Neural cell (in vitro differentiated cells): ENCODE measurements around the gene DIP2C. TPM values are rescaled to one million over a fixed set of nuclear protein-coding genes. Genes with fewer than 3 reads are reported as not detected.

Source experiments
- H2AFZ ChIP-seq: fragments of 200-600, 300-800 bp; sonication (generic), shearing (Covaris generic); 2 replicates; pipeline ENCODE4 v1.6.0; 2014; ENCODE audit warnings: low read depth, mild to moderate bottlenecking, antibody characterized with exemption, low read length, moderate library complexity
- H3F3A ChIP-seq: fragments of 200-600 bp; shearing (Covaris generic); 2 replicates; pipeline ENCODE4 v1.6.1; 2016; ENCODE audit warnings: mild to moderate bottlenecking, moderate library complexity, mixed read lengths, antibody characterized with exemption, low read length; ENCODE audit not compliant: insufficient read depth, poor library complexity, severe bottlenecking
- H3K27ac ChIP-seq: fragments of 200-600, 300-800 bp; sonication (generic), shearing (Covaris generic); 2 replicates; pipeline ENCODE4 v1.5.1; 2014; ENCODE audit warnings: mild to moderate bottlenecking, low read length, moderate library complexity
- H3K27me3 ChIP-seq: fragments of 300-800, 200-600 bp; sonication (generic), shearing (Covaris generic); 2 replicates; pipeline ENCODE4 v1.6.0; 2014; ENCODE audit warnings: mild to moderate bottlenecking, low read depth, low read length, moderate library complexity; ENCODE audit not compliant: insufficient read depth
- H3K36me3 ChIP-seq: fragments of 300-800, 200-600 bp; sonication (generic), shearing (Covaris generic); 2 replicates; pipeline ENCODE4 v1.5.1; 2014; ENCODE audit warnings: mild to moderate bottlenecking, antibody characterized with exemption, low read length, moderate library complexity; ENCODE audit not compliant: insufficient read depth
- H3K4me2 ChIP-seq: fragments of 300-800, 200-600 bp; sonication (generic), shearing (Covaris generic); 2 replicates; pipeline ENCODE4 v1.6.0; 2014; ENCODE audit warnings: mild to moderate bottlenecking, low read length
- H3K4me3 ChIP-seq: fragments of 300-800, 200-600 bp; sonication (generic), shearing (Covaris generic); 2 replicates; pipeline ENCODE4 v1.5.1; 2014; ENCODE audit warnings: mild to moderate bottlenecking, low read length, moderate library complexity
- H3K79me2 ChIP-seq: fragments of 200-600 bp; shearing (Covaris generic); replicated peaks from 2 replicates; pipeline ENCODE4 v1.6.0; 2014; ENCODE audit warnings: mild to moderate bottlenecking, low read length, moderate library complexity; ENCODE audit not compliant: insufficient read depth
- H3K9ac ChIP-seq: fragments of 300-800, 200-600 bp; sonication (generic), shearing (Covaris generic); 2 replicates; pipeline ENCODE4 v1.6.1; 2016; ENCODE audit warnings: mild to moderate bottlenecking, low read length, mixed read lengths
- H3K9me2 ChIP-seq: fragments of 200-600 bp; shearing (Covaris generic); 2 replicates; pipeline ENCODE4 v1.6.1; 2016; ENCODE audit warnings: mild to moderate bottlenecking, low read length, mixed read lengths; ENCODE audit not compliant: insufficient read depth
- H3K9me3 ChIP-seq: fragments of 200-600, 300-800 bp; sonication (generic), shearing (Covaris generic); 2 replicates; pipeline ENCODE4 v1.6.1; 2016; ENCODE audit warnings: mild to moderate bottlenecking, mixed run types, low read length, moderate library complexity, mixed read lengths
- H4K20me1 ChIP-seq: fragments of 200-600 bp; shearing (Covaris generic); 2 replicates; pipeline ENCODE4 v1.6.1; 2016; ENCODE audit warnings: mild to moderate bottlenecking, mixed run types; ENCODE audit not compliant: insufficient read depth
- CTCF ChIP-seq: fragments of 450-650 bp; IDR thresholded peaks from 2 replicates; pipeline ENCODE4 v1.5.1; 2014; ENCODE audit warnings: antibody characterized with exemption, mild to moderate bottlenecking, moderate library complexity; ENCODE audit not compliant: poor library complexity, severe bottlenecking
- EP300 ChIP-seq: fragments of 450-650 bp; conservative IDR thresholded peaks from 2 replicates; pipeline ENCODE4 v1.6.1; 2014; ENCODE audit warnings: antibody characterized with exemption, mild to moderate bottlenecking, moderate library complexity; ENCODE audit not compliant: poor library complexity, severe bottlenecking
- EZH2 ChIP-seq: fragments of 200-600, 300-800 bp; shearing (Covaris generic), sonication (generic); IDR thresholded peaks from 2 replicates; pipeline ENCODE4 v1.6.1; 2014; ENCODE audit warnings: antibody characterized with exemption, low read length, borderline replicate concordance, mild to moderate bottlenecking; ENCODE audit not compliant: insufficient read depth, poor library complexity, severe bottlenecking
- MXI1 ChIP-seq: fragments of 450-650 bp; conservative IDR thresholded peaks from 2 replicates; pipeline ENCODE4 v1.6.1; 2014; ENCODE audit warnings: antibody characterized with exemption, mild to moderate bottlenecking; ENCODE audit not compliant: poor library complexity, severe bottlenecking
- POLR2AphosphoS5 ChIP-seq: IDR thresholded peaks from 2 replicates; pipeline ENCODE4 v1.6.1; 2012
- RAD21 ChIP-seq: fragments of 450-650 bp; conservative IDR thresholded peaks from 2 replicates; pipeline ENCODE4 v1.6.1; 2014; ENCODE audit warnings: antibody characterized with exemption, mild to moderate bottlenecking, moderate library complexity
- REST ChIP-seq: IDR thresholded peaks from 2 replicates; pipeline ENCODE4 v1.6.1; 2012; ENCODE audit warnings: borderline replicate concordance
- SMC3 ChIP-seq: fragments of 450-650 bp; conservative IDR thresholded peaks from 2 replicates; pipeline ENCODE4 v1.6.1; 2014; ENCODE audit warnings: antibody characterized with exemption, mild to moderate bottlenecking, moderate library complexity; ENCODE audit not compliant: poor library complexity
- TAF1 ChIP-seq: IDR thresholded peaks from 2 replicates; pipeline ENCODE4 v1.6.1; 2012; ENCODE audit warnings: low read depth
- polyA plus RNA-seq: library from polyadenylated mRNA; depleted of rRNA; stranded (reverse); fragments of >200 nt; gene quantifications from 2 replicates; pipeline ENCODE4 v1.2.3, GENCODE V29; 2014

DIP2C gene
- polyA plus RNA-seq, 1 donor from 2014 or later: 24.1 TPM

- no peaks in the 10 kb centered on the region for H3K79me2 ChIP-seq
- no peaks in the 10 kb centered on the region for H3K9me2 ChIP-seq
- H3K36me3 ChIP-seq: no peaks in the 10 kb centered on the region
- H3K27me3 ChIP-seq: no peaks in the 10 kb centered on the region
- no peaks in the 10 kb centered on the region for H3F3A ChIP-seq
- no peak overlapping the region for H3K4me2 ChIP-seq
- no peak for TF ChIP-seq REST
- no peak for TF ChIP-seq RAD21
- TF ChIP-seq SMC3: no peak
- TF ChIP-seq TAF1: no peak
- no peak for TF ChIP-seq CTCF
- no peak for TF ChIP-seq MXI1
- no peak overlapping the region for H3K4me3 ChIP-seq
- H4K20me1 ChIP-seq: no peaks in the 10 kb centered on the region
- H2AFZ ChIP-seq: no peak overlapping the region
- no peak overlapping the region for H3K27ac ChIP-seq
- no peaks in the 10 kb centered on the region for H3K9me3 ChIP-seq
- H3K9ac ChIP-seq: no peak overlapping the region
Measured at GRCh38 chr10:372566-372965, 316.9 kb downstream of the DIP2C start.

- Histone ChIP-seq H3K9me2 (no peaks in the 10 kb centered on the region), H2AFZ (no peak overlapping the region), H3K36me3 (no peaks in the 10 kb centered on the region), H3K4me3 (no peak overlapping the region), H3K9ac (no peak overlapping the region), H3K4me2 (no peak overlapping the region), H4K20me1 (no peaks in the 10 kb centered on the region), H3K27ac (no peak overlapping the region), H3K27me3 (no peaks in the 10 kb centered on the region), H3F3A (no peaks in the 10 kb centered on the region), H3K79me2 (no peaks in the 10 kb centered on the region), H3K9me3 (no peaks in the 10 kb centered on the region)
- TF ChIP-seq EZH2: no peak
- no peak for TF ChIP-seq MXI1
- no peak for TF ChIP-seq TAF1
- TF ChIP-seq SMC3: no peak
- no peak for TF ChIP-seq CTCF
- TF ChIP-seq POLR2AphosphoS5: no peak
- no peak for TF ChIP-seq REST
- no peak for TF ChIP-seq EP300
- no peak for TF ChIP-seq RAD21
Measured at GRCh38 chr10:371515-371914, 318.0 kb downstream of the DIP2C start.
